PC-9 (cell line): Measurements from ENCODE around the gene OSBPL7. TPM values are rescaled to one million over a fixed set of nuclear protein-coding genes. Genes with fewer than 3 reads are reported as not detected.

ENCODE experiments used
- BruUV-seq: library from RNA; stranded (reverse); fragments of 400-500 nt; replicated peaks from 2 replicates; lab custom pipeline; 2021; lab: Mats Ljungman, UMichigan
- CTCF ChIA-PET: fragments of 300-600 bp; sonication (Branson Sonifier 250); formaldehyde crosslinking; loops from one replicate; lab custom pipeline; 2022; ENCODE audit warnings: antibody characterized with exemption; lab: Charles Lee
- POLR2A ChIA-PET: fragments of 300-600 bp; sonication (Branson Sonifier 250); formaldehyde crosslinking; loops from one replicate; lab custom pipeline; 2022; ENCODE audit warnings: antibody characterized with exemption; ENCODE audit not compliant: unreplicated experiment; lab: Charles Lee
- DNase-seq, 2 experiments: peaks; one replicate each; pipeline versions ENCODE4 v3.0.0 to v3.0.0-alpha.2; 2015 to 2022; ENCODE audit warnings: mixed read lengths in 1 of 2
- H2AFZ ChIP-seq: fragments of 200-600 bp; sonication (generic); 2 replicates; pipeline ENCODE4 v1.8.1; 2017; ENCODE audit warnings: antibody characterized with exemption
- H3F3A ChIP-seq: fragments of 200-600 bp; sonication (generic); 2 replicates; pipeline ENCODE4 v1.8.1; 2017; ENCODE audit warnings: antibody characterized with exemption, mild to moderate bottlenecking, low read depth; ENCODE audit not compliant: insufficient read depth
- H3K27ac ChIP-seq: fragments of 200-600 bp; sonication (generic); 2 replicates; pipeline ENCODE4 v1.6.1; 2016; ENCODE audit warnings: mixed run types
- H3K27me3 ChIP-seq: fragments of 200-600 bp; sonication (generic); 2 replicates; pipeline ENCODE4 v1.6.1; 2016; ENCODE audit warnings: low read depth, mixed run types; ENCODE audit not compliant: insufficient read depth
- H3K36me3 ChIP-seq: fragments of 200-600 bp; sonication (generic); 2 replicates; pipeline ENCODE4 v1.6.1; 2016; ENCODE audit warnings: low read depth, mixed run types
- H3K4me1 ChIP-seq: fragments of 200-600 bp; sonication (generic); replicated peaks from 2 replicates; pipeline ENCODE4 v1.6.1; 2016; ENCODE audit warnings: mixed run types; ENCODE audit not compliant: insufficient read depth
- H3K4me2 ChIP-seq: fragments of 200-600 bp; sonication (generic); 2 replicates; pipeline ENCODE4 v1.6.1; 2017; ENCODE audit warnings: mixed run types
- H3K4me3 ChIP-seq: fragments of 200-600 bp; sonication (generic); 2 replicates; pipeline ENCODE4 v1.6.1; 2016; ENCODE audit warnings: mixed run types
- H3K79me2 ChIP-seq: fragments of 200-600 bp; sonication (generic); 2 replicates; pipeline ENCODE4 v1.6.1; 2017; ENCODE audit warnings: low read depth, mixed run types
- H3K9me2 ChIP-seq: fragments of 200-600 bp; sonication (generic); 2 replicates; pipeline ENCODE4 v1.8.1; 2017; ENCODE audit warnings: mild to moderate bottlenecking; ENCODE audit not compliant: insufficient read depth
- H3K9me3 ChIP-seq: fragments of 200-600 bp; sonication (generic); 2 replicates; pipeline ENCODE4 v1.8.1; 2016; ENCODE audit warnings: low read depth; ENCODE audit not compliant: insufficient read depth
- H4K20me1 ChIP-seq: fragments of 200-600 bp; sonication (generic); 2 replicates; pipeline ENCODE4 v1.8.1; 2017; ENCODE audit not compliant: insufficient read depth
- CTCF ChIP-seq: fragments of 200-600 bp; sonication (generic); conservative IDR thresholded peaks from 2 replicates; pipeline ENCODE4 v1.6.1; 2017; ENCODE audit warnings: mixed run types, antibody characterized with exemption, mild to moderate bottlenecking, moderate library complexity
- EZH2 ChIP-seq: fragments of 200-600 bp; sonication (generic); IDR thresholded peaks from 2 replicates; pipeline ENCODE4 v1.8.0; 2017; ENCODE audit warnings: antibody characterized with exemption, low read depth
- intact Hi-C: fragments of 100-400 bp; cut with micrococcal nuclease; formaldehyde crosslinking; loops from one replicate; pipeline ENCODE4 v1.10.0; 2022; ENCODE audit not compliant: unreplicated experiment
- total RNA-seq: library from RNA; stranded (reverse); gene quantifications from 2 replicates; pipeline ENCODE4 v1.2.3, GENCODE V29; 2021

Gene OSBPL7
- total RNA-seq, 1 experiment from 2014 or later = 32.2 TPM

- DNase-seq = no peak
- CTCF ChIA-PET = interaction anchor here (0.9 kb wide), 1 partner anchor 23 kb away, joined by 3 read pairs; no protein-coding TSS in a partner anchor
- TF ChIP-seq CTCF (no peak), EZH2 (no peak)
These were observed 45.3 kb upstream of the OSBPL7 start for GRCh38 chr17:47866941-47867340.

GRCh38 chr17:47864791-47865216, 43.2 kb upstream of the OSBPL7 start:
- H3K27ac ChIP-seq = peak overlapping the region; percentile 82
- peaks cover 35% of the 10 kb centered on the region for H3F3A ChIP-seq
- intact Hi-C loops = no loop called here
- no peaks in the 10 kb centered on the region for H4K20me1 ChIP-seq
- H3K9me2 ChIP-seq = no peaks in the 10 kb centered on the region
- no TSS peak for BruUV-seq
- H3K4me2 ChIP-seq = peak overlapping the region; percentile 64
- H3K27me3 ChIP-seq = no peaks in the 10 kb centered on the region
- ChIA-PET POLR2A (no interaction called here), CTCF (no interaction called here)
- H3K9me3 ChIP-seq = no peaks in the 10 kb centered on the region
- H3K79me2 ChIP-seq = no peaks in the 10 kb centered on the region
- H2AFZ ChIP-seq = no peak overlapping the region
- peaks cover 55% of the 10 kb centered on the region for H3K4me1 ChIP-seq
- no peaks in the 10 kb centered on the region for H3K36me3 ChIP-seq
- H3K4me3 ChIP-seq = no peak overlapping the region
- DNase-seq = peak in 1 of 2 experiments; percentile 83
- TF ChIP-seq CTCF (no peak), EZH2 (no peak)

More at GRCh38 chr17:47866941-47867340, 45.3 kb upstream of the OSBPL7 start:
- Histone ChIP-seq H2AFZ (no peak overlapping the region), H3F3A (peaks cover 34% of the 10 kb centered on the region), H3K4me1 (peaks cover 56% of the 10 kb centered on the region), H3K4me3 (no peak overlapping the region), H3K36me3 (no peaks in the 10 kb centered on the region), H4K20me1 (no peaks in the 10 kb centered on the region), H3K27me3 (no peaks in the 10 kb centered on the region), H3K4me2 (no peak overlapping the region), H3K79me2 (no peaks in the 10 kb centered on the region), H3K9me2 (no peaks in the 10 kb centered on the region), H3K9me3 (no peaks in the 10 kb centered on the region), H3K27ac (no peak overlapping the region)
- intact Hi-C loops = no loop called here
- POLR2A ChIA-PET = no interaction called here
- BruUV-seq = no TSS peak

- H3K9me3 ChIP-seq = no peaks in the 10 kb centered on the region
- intact Hi-C loops = loop anchor here (1.0 kb wide), 1 partner anchor 19 kb away; no protein-coding TSS in a partner anchor
- TF ChIP-seq CTCF (no peak), EZH2 (no peak)
- DNase-seq = peak; percentile 41 to 92
- H2AFZ ChIP-seq = peak overlapping the region; percentile 50
- H4K20me1 ChIP-seq = no peaks in the 10 kb centered on the region
- no peaks in the 10 kb centered on the region for H3K27me3 ChIP-seq
- H3K4me3 ChIP-seq = no peak overlapping the region
- BruUV-seq = TSS peak; percentile 65
- H3K9me2 ChIP-seq = no peaks in the 10 kb centered on the region
- H3K4me2 ChIP-seq = peak overlapping the region; percentile 66
- peaks cover 35% of the 10 kb centered on the region for H3F3A ChIP-seq
- ChIA-PET CTCF (interaction anchor here (0.6 to 1.0 kb wide), 2 partner anchors 21 to 27 kb away, joined by 3 to 4 read pairs; no protein-coding TSS in a partner anchor), POLR2A (interaction anchor here (0.6 to 1.1 kb wide), 4 partner anchors 12 to 213 kb away, joined by 3 to 4 read pairs (median 4); partner anchors contain the start of genes KPNB1 and SP6)
- H3K36me3 ChIP-seq = no peaks in the 10 kb centered on the region
- no peaks in the 10 kb centered on the region for H3K79me2 ChIP-seq
- H3K27ac ChIP-seq = peak overlapping the region; percentile 82
- peaks cover 46% of the 10 kb centered on the region for H3K4me1 ChIP-seq
These were observed 41.2 kb upstream of the OSBPL7 start for GRCh38 chr17:47862621-47863440.
